SK-N-DZ (cell line): Measurements from ENCODE around the gene ANKH.
A peak's percentile ranks its signal among the peaks of the same experiment; 100 is the strongest.

Experiments
- DNase-seq: peaks from one replicate; pipeline ENCODE4 v3.0.0-alpha.2; 2015; ENCODE audit warnings: low spot score
- small RNA-seq, 2 experiments: library from RNA; depleted of rRNA; stranded (forward); fragments of <200 nt; gene quantifications; one replicate each; pipeline ENCODE3, GENCODE V24; 2014

Gene ANKH

GRCh38 chr5:14667290-14667689 is 204.3 kb downstream of the ANKH start:
- DNase-seq = no peak

GRCh38 chr5:14666357-14666756 is 205.2 kb downstream of the ANKH start:
- no peak for DNase-seq

GRCh38 chr5:14665949-14666348 is 205.6 kb downstream of the ANKH start:
- peak; percentile 26 for DNase-seq

DNA sequence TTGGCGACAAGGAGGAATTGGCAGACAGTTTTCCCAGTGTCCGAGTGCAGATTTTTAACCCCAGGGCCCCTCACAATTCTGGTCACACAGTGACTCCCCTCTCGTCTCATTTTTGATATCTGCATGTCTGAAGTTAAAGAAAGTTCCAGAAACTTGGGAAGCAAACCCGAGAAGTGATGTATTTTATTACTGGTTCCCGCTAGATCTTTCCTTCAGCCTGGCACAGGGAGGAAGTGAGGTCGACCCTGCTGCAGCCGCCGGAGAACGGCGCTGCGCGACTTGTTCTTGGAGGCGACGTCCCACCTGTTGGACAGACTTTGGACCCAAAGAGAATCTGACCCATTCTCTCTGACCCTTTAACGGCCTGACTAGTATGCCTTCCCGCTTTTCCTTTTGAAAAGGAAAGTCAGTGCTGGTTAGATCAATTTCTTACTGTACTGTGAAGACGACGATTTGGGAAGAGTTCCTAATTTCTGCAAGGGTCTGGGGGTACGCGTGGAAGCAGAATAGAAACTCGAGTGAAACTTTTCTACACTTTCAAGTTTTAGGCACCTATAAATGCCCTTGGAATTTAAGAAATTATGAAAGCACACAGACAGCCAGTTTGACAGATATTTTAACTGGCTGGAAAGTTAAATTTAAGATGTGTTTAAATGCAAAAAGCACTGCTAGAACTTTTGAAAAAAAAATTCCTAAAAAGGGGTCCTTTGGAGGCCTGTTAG is 206.3 kb downstream of the ANKH start:
- DNase-seq = peak; percentile 41

DNA sequence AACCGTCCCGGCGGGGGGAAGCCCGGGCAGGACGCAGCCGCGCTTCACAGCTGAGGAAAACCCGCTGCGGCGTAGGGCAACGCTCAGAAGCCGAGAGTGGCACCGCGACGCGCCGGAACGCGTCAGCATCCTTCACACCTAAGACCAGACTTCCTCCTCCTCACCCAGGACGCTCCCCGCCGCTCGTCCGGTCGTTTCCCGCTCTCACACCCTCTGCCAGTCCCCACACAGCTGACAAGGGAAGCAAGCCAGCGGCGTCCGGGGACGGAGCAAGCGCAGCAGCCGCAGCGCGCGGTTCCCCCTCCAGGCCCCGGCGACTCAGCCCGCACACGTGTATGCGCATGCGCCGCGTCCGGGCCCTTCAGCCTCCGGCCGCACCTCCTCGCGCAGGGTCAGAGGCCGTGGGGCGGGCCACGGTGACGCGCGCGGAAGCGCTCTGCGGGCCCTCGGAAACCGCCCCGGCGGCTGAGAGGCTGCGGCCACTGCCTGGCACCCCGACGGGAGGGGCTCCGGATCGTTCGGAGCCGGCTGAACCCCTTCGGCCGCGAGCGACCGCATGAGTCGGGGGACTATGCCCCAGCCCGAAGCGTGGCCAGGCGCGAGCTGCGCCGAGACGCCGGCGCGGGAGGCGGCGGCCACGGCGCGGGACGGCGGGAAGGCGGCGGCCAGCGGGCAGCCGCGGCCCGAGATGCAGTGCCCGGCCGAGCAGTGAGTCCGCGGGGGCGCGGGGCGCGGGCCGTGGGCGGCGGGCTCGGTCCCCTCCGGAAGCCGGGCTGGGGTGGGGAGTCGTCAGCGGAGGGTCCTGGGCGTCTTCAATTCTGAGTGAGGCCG is 207.1 kb downstream of the ANKH start, which contains the start of gene OTULIN:
OTULIN (plus strand) TSS at position 449 of the 831 bp plus-strand sequence; CDS start at position 557, 108 bp downstream.
- peak; percentile 91 for DNase-seq

GRCh38 chr5:14663734-14664269 is 207.8 kb downstream of the ANKH start:
- DNase-seq = peak; percentile 47

DNA sequence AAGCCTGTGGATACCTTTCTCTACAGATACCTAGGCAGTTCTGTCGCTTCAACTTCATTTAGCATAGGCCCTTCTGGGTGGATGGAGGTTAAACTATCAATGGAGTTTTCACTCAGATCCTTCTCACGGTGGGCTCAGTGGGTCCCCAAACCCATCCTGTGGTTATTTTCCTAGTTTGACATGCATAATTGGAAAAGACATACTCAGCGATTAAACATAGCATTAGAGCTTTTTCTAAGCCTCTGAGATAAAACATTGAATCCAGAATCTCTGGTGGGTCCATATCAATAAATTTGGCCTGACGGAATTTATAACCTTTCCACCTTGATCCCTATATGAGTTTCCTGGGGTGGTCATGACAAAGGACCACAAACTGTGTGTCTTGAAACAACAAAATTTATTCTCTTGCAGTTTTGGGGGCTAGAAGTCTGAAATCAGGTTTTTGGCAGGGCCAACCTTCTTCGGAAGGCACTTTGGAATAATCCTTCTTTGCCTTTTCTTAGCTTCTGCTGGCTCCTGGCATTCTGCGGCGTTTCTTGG is 208.8 kb downstream of the ANKH start:
- no peak for DNase-seq

DNA sequence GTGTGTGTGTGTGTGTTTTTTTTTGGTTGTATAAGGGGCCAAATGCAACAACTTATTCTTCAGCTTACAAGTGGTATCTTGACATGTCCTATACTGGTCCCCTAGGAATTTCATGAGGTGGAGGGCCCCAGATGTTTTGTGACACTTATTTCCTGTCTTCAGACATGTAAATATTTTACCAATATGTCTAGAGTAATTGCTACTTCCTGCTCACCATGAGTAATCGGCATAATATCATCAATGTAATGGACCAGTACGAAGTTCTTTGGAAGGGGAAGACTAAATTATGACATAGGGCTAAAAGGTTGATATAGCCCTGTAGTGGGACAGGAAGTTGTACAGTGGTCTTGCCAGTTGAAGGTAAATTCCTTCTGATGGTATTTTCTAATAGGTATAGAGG is 210.7 kb downstream of the ANKH start:
- no peak for DNase-seq

DNA sequence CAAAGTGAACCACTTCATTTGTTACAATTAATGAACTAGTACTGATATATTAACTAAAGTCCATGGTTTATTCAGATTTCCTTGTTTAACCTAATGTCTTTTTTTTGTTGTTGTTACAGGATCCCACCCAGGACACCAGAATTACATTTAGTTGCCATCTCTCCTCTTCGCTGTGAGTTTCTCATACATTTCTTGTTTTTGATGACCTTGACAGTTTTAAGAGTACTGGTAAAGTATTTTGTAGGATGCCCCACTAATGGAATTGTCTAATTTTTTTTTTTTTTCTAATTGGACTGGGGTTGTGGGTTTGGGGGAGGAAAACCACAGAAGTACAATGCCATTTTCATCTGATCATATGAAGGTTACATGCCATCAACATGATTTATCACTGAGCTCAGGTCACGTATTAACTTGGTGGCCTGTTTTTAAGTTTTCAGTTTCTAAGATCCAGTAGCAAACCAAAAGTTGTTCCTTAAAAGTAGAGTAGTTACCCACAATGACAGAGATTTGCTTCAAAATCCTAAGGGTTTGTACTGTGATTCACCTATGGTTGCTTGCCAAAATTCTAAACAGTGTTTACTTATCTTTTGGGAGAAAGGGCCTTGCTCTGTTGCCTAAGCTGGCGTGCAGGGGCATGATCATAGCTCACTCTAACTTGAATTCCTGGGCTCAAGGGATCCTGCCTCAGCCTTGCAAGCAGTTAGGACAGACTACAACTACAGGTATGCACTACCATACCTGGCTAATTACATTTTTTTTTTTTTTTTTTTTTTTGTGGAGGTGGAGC is 211.6 kb downstream of the ANKH start:
- no peak for DNase-seq

- DNase-seq = no peak
Measured at GRCh38 chr5:14656898-14657297, 214.7 kb downstream of the ANKH start.

DNA sequence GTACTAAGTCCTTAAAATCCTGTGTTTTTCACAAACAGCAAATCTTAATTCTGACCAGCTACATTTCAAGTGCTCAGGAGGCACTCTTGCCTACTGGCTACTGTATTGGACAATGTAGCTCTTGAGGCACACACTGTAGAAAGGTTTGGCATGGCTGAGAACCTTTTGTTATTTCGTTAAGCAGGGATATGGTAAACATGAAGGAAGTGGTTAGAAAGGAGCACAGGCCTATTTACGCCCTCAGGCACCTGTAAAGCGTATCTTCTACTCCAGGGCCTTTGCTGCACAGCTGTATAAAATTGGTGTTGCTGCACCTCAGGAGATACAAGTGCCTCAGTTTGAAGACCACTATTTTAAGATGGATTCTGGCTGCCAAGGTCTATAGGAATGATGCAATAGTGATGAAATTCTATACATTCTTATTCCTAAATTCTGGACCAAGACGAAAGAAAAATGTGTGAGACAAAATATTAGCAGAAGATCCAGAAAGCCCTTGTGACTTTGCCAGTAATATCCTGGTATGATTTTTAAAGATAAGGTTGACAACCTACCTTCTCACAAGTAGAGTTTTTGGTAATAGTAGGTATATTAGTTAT is 216.3 kb downstream of the ANKH start:
- no peak for DNase-seq

Small RNA genes within 50 kb of the gene (small RNA-seq; reads per million reads assigned to genes)
- gene HNRNPKP5 = 0 reads per million in 2 experiments
- 0 reads per million in 2 experiments for gene MIR4637
